HG03066 (cell line): Measurements from ENCODE around the gene KNG1.
"Not testable (repeated sequence)": the region's sequence is repeated elsewhere in the genome, so short reads cannot be mapped to it uniquely, and the experiment has no call there.

Experiments
- ATAC-seq: cut with Tn5 transposase; IDR thresholded peaks from one replicate; pipeline ENCODE4 v1.9.1; 2021; ENCODE audit warnings: low read depth; ENCODE audit not compliant: unreplicated experiment

KNG1 gene

GRCh38 chr3:186708983-186709679 is 8.0 kb upstream of the KNG1 start:
- ATAC-seq = no peak

DNA sequence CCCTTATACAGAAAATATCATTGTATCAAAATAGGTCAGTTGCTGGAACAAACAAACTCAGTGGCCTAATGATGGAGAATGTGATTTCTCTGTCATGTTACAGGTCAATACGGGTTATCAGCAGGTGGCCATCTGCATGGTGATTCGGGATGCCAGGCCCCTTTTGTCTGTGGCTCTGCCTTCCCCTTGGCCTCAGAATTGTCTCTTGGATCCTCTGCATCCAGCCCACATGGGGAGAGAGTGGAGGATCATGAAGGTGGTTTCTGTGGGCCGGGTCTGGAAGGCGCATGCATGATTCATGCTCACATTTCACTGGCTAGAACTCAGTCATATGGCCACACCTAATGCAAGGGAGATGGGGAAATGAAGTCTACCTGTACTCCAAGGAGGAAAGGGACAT is 6.5 kb upstream of the KNG1 start:
- ATAC-seq = not testable (repeated sequence)

GRCh38 chr3:186713499-186713898 is 3.7 kb upstream of the KNG1 start:
- ATAC-seq = no peak

DNA sequence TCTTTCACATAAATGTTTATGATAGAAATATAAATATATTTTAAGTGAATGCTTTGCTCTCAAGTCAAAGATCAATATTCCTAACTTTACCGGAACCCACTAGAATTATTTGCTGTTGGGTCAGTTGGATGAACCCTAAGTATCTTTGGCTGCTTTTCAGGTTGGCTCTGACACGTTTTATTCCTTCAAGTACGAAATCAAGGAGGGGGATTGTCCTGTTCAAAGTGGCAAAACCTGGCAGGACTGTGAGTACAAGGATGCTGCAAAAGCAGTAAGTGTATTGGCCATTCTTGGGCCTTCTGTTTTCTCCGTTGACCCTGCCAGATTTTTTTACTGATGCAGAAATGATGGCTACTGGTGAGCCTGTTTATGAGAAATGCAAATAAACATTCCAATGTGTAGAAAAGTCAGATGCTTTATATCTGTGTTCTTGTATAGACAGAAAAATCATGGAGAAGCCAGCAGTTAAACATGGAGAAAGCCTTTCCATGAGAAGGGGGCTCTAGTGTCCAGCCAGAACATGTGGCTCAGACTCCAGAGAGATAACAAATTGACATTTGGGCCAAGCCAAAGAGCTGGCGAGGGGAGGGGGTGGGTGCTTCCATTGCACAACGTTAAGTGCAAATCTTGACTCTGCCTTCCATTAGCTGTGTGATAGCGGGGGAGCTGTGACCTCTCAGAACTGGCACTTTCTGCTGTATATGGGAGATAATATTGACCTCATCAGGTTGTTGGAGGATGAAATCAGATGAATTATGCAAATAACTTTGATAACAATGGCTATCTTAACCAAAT is 3.0 kb downstream of the KNG1 start:
- ATAC-seq = no peak

DNA sequence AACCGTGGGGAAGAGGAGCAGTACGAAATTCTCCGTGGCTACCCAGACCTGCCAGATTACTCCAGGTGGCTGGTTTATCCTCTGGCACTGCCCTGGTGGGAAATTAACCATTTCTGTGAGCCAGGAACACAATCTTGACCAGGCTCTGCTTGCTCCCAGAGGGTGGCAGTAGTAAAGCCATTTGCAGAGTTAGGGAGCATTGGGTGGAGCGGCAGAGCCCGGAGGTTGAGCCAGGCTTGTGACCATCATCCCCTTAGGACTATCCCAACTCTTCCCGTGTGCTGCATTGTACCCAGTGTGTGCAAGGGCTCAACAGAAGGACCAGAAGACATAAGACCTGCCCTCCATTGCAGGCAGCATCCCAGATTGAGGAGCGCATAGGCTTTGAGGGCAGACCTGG is 5.3 kb downstream of the KNG1 start:
- ATAC-seq = no peak

DNA sequence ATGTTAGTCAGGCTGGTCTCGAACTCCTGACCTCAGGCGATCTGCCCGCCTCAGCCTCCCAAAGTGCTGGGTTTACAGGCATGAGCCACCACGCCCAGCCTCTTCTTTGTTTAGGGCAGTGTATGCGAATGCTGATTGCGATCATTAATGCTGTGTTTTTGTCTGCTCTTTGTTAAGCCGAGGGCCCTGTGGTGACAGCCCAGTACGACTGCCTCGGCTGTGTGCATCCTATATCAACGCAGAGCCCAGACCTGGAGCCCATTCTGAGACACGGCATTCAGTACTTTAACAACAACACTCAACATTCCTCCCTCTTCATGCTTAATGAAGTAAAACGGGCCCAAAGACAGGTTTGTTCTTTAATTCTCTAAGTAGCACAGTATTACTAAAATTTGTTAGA is 7.8 kb downstream of the KNG1 start:
- ATAC-seq = no peak

DNA sequence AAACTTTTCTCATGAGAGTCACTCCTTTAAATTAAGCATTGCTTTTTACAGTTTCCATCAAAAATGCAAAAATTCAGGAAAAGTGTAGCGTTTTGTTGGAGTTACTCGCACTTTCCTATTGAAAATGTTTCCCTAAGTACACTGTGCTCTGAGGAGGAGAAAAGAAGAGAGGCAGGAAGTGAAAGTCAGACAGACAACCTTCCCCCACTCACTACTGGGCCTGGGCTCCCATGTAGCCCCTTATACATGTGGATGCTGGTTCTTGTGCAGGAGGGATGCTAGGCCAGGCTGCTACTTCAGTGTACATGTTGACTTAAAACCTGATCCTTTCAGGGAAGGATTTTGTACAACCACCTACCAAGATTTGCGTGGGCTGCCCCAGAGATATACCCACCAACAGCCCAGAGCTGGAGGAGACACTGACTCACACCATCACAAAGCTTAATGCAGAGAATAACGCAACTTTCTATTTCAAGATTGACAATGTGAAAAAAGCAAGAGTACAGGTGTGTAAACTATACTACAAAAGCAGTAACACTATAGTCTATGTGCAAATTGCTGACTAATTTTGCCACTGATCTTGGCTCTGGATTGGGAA is 15.1 kb downstream of the KNG1 start:
- no peak for ATAC-seq

DNA sequence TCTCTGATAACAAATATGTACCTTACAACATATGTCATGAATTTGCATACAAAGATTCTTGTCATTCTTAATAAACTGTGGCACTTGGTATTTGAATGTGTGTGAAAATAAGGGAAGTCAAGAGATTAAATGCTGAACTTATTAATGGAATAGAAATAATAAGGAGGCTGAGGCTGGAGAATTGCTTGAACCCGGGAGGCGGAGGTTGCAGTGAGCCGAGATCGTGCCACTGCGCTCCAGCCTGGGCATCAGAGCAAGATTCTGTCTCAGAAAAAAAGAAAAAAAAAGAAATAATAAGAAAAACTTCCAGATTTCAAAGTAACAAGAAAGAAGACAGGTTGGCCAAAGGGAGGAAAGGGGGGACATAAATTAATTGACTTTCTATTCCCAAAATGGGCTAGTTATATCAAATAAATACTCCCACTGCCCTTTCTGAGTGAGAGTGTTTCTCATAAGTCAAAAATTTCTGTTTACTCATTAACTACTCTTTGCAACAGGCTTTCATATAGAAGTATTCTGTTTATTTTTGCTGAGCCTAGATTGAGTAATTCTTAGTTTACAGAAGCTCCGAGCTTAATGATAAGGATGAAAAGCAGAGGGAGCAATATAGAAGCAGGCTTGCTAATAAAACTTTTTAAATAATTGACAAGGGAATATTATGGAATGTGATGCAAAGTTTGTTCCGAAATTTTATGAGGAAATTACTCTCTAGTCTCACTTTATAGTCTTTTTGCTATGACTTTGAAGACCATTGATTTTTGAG is 25.6 kb downstream of the KNG1 start:
- ATAC-seq = no peak

DNA sequence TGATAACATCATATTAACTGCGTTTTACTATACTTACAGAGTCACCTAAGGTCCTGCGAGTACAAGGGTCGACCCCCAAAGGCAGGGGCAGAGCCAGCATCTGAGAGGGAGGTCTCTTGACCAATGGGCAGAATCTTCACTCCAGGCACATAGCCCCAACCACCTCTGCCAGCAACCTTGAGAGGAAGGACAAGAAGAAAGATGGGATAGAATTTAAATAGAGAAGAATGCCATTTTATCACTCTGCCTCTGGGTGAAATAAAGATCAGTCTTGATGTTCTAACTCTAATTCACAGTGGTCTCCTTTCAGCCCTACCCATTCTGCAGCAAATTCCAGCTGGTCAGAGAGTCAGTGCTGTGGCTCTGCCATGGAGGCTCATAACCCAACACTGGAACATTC is 26.5 kb downstream of the KNG1 start:
- ATAC-seq = no peak

DNA sequence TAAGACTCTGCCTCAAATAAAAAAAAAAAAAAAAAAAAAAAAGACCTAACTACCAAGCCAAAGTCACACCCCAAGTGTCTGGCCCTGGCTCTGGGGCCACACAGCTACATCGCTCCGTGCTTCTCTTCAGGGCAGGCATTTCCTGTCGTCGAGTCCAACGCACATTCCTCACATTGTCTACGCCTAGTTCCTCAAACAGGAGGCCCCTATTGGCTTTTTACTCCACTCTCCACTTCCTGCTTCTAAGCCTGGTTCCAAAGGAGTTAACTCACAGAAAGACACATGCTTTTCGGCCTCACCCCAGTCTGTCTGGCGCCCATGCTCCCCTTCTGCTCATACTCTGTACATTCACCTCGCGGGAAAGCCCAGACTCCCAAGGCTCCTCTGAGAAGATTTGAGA is 28.8 kb downstream of the KNG1 start:
- no peak for ATAC-seq

DNA sequence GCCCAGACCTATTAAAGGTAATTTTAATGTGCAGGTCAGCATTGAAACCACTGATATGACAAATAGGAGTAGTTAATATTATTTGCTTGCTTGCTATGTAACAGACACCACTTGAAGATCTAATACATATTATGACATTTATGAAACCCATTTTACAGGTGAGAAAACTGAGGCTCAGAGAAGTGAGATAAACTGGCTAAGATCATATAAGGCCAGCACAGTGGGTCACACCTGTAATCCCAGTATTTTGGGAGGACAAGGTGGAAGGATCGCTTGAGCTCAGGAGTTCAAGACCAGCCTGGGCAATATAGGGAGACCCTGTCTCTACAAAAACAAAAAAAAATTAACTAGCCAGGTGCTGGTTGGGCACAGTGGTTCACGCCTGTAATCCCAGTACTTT is 33.2 kb downstream of the KNG1 start:
- ATAC-seq = no peak

DNA sequence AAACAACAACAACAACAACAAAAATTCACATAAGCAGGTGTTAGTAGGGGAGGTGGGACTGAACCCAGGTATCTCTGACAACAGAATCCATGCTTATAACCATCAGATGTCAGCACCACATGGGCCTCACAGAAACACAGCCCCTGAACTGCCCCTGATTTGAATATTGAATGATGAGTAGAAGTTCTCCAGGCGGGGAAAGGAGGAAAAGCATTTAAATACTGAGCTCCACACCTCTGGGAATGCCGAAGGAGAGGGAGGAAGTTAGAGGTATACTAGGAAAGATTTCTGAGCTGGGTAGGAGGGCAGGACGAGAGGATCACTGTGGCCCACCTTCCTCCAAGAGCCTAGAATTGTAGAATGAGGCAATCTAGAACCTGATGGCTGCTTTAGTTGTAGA is 34.3 kb downstream of the KNG1 start:
- ATAC-seq = no peak

DNA sequence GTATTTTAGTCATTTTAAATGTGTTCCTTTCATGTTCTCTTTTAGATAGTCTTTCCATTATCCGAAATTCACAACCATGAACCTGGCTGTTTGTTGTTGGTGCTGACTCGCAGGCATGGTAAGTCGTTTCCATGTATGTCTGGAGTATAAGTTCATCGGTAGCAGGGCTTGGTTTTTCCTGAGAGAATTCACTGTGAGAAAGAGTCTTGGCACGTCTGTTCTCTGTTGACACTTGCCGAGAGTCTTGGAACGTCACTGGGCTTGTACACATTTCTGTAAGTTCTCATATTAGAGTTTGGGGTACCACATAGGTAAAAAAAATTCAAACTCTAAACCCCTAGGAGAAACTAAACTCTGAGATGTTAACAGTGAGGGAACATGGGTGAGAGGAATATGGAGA is 36.8 kb downstream of the KNG1 start:
- ATAC-seq = no peak

DNA sequence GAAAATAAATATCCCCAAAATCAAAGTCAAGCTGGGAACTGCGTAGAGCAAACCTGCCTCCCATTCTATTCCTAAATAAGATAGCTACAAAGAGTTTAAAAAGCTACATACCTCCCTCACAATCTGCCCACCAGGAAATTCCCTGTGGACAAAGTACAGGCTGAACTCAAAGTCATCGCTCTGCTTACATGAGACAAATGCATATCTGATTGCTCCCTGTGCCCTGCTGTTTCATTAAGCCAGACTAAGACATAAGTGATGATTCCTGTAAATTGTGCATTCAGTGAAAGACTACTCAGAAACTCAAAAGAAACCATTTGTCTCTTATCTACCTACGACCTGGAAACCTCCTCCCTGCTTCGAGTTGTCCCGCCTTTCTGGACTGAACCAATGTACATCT is 37.7 kb downstream of the KNG1 start:
- ATAC-seq = no peak

DNA sequence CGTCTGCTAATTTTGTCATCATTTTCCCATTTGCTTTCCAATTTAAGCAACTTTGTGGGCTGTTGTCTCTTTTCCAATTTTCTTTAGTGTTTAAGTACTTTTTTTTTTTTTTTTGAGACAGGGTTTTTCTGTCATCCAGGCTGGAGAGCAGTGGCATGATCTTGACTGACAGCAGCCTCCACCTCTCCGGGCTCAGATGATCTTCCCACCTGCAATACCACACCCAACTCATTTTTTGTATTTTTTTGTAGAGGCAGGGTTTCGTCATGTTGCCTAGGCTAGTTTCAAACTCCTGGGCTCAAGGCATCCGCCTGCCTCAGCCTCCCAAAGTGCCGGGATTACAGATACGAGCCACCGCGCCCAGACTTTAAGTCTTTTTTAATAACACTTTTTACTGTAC is 40.1 kb downstream of the KNG1 start:
- no peak for ATAC-seq

DNA sequence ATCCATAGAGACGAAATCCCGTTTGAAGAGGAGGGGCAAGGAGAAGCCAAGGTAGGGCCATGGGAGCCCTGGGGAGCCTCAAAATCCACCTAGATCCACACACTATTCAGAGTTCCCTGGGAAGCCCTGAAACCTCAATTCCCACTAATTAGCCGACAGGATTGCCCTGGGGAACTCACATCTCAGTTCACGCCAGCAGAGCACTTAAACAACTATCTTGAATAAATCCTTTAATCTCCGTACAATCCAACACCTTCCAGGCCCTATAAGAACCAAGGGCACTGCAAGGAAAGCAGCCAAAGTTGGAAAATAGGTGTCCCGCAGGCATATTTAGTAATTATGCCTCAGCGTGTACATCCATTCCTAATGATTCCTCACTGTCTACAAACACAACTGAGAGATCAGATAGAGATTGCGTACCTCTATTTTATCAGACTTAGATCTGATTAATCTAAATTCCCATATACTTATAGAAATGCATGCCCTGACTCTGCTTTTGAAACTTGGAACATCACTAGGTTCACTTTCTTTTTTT is 40.6 kb downstream of the KNG1 start:
- ATAC-seq = no peak

DNA sequence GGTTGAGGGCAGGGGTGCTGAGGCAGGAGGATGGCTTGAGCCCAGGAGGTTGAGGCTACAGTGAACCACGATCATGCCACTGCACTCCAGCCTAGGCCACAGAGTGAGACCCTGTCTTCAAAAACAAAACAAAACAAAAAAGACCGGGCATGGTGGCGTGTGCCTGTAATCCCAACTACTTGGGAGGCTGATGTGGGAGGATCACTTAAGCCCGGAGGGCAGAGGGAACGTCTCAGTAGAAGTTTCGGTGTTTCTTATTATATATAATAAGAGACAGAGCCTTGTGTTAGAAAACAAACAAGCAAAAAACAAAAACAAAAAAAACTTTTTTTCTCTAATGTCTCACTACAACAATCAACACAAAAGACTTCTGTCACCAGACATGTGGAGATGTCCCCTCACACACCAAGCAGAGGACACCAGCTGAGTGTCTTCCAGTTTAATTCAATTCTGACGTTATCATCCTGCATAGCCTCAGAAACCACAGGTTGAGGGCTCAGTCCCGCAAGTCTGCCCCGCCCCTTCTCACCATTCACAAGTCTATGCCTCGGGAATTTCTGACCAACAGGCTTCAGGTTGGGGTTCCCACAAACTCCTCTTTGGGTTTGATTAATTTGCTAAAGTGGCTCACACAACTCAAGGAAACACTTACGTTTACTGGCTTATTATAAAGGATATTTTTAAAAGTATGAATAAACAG is 42.2 kb downstream of the KNG1 start:
- ATAC-seq = no peak

DNA sequence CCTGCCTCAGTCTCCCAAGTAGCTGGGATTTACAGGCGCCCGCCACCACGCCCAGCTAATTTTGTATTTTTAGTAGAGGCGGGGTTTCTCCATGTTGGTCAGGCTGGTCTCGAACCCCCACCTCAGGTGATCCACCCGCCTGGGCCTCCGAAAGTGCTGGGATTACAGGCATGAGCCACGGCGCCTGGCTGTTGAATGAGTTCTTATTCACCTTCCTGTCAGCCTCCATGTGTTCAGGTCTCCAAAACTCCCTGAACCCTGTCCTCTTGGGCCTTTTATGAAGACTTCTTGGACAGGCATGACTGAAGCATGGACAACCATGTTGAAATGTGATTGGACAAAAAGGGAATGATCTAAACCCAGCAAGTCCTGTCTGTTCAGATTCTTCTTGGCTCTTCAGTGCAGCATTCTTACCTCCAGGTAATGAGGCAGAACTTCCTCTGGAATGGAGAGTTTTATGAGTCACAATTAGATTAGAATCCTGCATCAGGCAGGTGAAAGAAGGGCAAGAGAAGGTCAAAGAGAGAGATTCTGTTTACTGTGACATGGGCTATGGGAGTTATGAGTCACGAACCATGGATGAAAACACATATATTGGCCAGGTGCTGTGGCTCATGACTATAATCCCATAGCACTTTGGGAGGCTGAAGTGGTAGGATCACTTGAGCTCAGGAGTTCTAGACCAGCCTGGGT is 43.1 kb downstream of the KNG1 start:
- ATAC-seq = no peak

DNA sequence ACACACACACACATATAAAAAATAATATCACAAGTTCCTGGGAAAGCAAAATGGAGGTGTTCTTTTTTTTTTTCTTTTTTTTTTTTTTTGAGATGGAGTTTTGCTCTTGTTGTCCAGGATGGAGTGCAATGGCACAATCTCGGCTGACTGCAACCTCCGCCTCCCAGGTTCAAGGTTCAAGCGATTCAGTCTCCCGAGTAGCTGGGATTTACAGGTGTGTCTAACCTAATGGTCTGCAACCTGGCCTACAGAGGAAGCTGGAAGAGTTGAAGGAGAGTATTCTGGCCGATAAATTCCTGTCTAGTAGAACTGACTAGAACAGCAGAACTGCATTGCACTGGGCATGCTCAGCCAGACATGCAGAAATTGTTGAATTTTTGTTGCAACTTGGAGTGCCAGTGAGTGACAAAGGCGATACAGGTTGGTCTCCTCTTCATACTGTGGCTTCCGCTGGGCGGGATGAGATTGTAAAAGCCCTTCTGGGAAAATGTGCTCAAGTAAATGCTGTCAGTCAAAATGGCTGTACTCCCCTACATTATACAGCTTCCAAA is 43.8 kb downstream of the KNG1 start:
- no peak for ATAC-seq
